ENCODE results near the gene TCAF2. TPM values are rescaled to one million over a fixed set of nuclear protein-coding genes. Genes with fewer than 3 reads are reported as not detected.
"Not testable (repeated sequence)": the region's sequence is repeated elsewhere in the genome, so short reads cannot be mapped to it uniquely, and the experiment has no call there.

TCAF2 gene
- 0.07 and 0.17 TPM in 2 replicates for total RNA-seq

DNA sequence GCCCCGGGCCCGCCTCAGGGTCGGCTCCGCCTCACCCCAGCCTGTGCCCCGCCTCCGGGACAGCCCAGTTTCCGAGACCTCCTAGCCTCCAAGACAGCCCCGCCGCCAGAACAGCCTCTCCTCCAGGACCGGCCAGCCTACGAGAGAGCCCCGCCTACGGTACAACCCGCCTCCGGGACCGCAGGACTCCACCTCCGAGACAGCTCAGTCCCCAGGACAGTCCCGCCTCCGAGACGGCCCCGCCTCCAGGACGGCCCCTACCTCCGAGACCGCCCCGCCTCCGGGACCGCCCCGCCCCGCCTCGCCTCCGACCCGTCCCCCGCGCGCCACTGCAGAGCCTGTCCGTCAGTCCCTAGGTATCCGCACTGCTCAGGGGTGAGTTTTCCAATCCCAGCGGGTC is at the start of gene TCAF2:
Gene TCAF2 (plus strand): TSS at position 329 of the 400 bp plus-strand sequence.
- DNase-seq (ENCODE audit: low read depth); H3K36me3 ChIP-seq (ENCODE audit: control insufficient read depth, insufficient read depth, low read length); H3K27me3 ChIP-seq (ENCODE audit: control insufficient read depth, insufficient read depth, low read length); H3K4me3 ChIP-seq (ENCODE audit: low read depth, low read length): not testable (repeated sequence)

DNA sequence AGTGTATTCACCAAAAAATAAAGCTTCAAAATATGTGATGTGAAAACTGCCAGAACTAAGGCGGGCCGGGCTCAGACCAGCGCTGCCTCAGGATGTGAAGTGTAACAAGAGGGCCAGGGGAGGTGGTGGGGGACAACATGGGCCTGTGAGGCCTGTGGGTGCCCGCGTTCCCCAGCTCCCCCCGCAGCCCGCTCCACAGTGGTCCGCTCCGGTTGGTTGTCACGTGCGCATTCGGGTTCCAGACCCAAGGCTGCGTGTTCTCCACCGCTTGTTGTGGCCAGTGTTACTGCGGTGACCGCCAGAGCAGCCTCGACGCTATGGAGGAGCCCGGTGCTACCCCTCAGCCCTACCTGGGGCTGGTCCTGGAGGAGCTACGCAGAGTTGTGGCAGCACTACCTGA is 49.3 kb upstream of the TCAF2 start, which contains the start of gene CTAGE15:
Gene CTAGE15 (plus strand): TSS at position 301 of the 400 bp plus-strand sequence. CDS start 17 bp downstream, at position 318.
- not testable (repeated sequence) for H3K36me3 ChIP-seq (ENCODE audit: control insufficient read depth, insufficient read depth, low read length); H3K4me3 ChIP-seq (ENCODE audit: low read depth, low read length); H3K27me3 ChIP-seq (ENCODE audit: control insufficient read depth, insufficient read depth, low read length); DNase-seq (ENCODE audit: low read depth)

DNA sequence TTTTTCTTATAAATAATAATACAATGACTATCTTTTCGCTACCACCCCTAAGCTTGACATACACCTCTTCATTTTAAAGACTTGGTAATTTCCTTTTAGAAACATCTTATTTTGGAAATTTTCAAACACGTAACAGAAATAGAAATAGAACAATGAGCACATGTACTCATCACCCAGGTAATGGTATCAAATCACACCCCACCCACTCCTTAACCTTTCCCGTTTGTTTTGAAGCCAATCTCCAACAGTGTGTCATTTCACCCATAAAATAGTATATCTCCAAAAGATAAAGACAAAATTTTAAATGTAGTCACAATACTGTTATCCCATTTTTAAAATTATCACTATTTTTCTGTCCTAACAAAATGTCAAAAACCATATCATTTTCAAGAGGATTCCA is 32.6 kb upstream of the TCAF2 start:
- not testable (repeated sequence) for H3K27me3 ChIP-seq (ENCODE audit: control insufficient read depth, insufficient read depth, low read length); H3K4me3 ChIP-seq (ENCODE audit: low read depth, low read length); DNase-seq (ENCODE audit: low read depth); H3K36me3 ChIP-seq (ENCODE audit: control insufficient read depth, insufficient read depth, low read length)

- DNase-seq (ENCODE audit: low read depth); H3K4me3 ChIP-seq (ENCODE audit: low read depth, low read length); H3K36me3 ChIP-seq (ENCODE audit: control insufficient read depth, insufficient read depth, low read length); H3K27me3 ChIP-seq (ENCODE audit: control insufficient read depth, insufficient read depth, low read length): not testable (repeated sequence)
These were observed 30.9 kb upstream of the TCAF2 start for GRCh38 chr7:143589897-143590296.

- DNase-seq (ENCODE audit: low read depth); H3K36me3 ChIP-seq (ENCODE audit: control insufficient read depth, insufficient read depth, low read length); H3K27me3 ChIP-seq (ENCODE audit: control insufficient read depth, insufficient read depth, low read length); H3K4me3 ChIP-seq (ENCODE audit: low read depth, low read length): not testable (repeated sequence)
These were observed 22.7 kb upstream of the TCAF2 start for GRCh38 chr7:143598086-143598485.

DNA sequence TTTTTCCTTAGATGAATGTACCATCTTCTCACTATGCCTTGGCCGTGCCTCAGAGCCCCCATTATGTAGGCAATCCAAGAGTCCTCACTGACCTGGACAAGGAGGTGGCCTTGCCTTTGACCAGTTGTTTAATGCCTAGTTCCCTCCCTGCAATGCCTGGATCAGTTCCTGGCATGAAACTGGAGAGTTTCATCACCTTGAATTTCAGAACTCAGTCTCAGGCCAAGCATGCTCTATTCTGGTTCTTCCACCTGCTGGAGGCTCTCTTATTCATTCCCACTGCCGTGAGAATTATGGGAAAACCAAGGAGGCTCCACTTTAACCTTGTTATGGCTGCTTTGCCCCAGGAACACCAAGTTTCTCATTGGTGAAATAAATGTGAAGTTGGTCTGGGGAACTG is 17.2 kb upstream of the TCAF2 start:
- not testable (repeated sequence) for H3K27me3 ChIP-seq (ENCODE audit: control insufficient read depth, insufficient read depth, low read length); DNase-seq (ENCODE audit: low read depth); H3K4me3 ChIP-seq (ENCODE audit: low read depth, low read length); H3K36me3 ChIP-seq (ENCODE audit: control insufficient read depth, insufficient read depth, low read length)

DNA sequence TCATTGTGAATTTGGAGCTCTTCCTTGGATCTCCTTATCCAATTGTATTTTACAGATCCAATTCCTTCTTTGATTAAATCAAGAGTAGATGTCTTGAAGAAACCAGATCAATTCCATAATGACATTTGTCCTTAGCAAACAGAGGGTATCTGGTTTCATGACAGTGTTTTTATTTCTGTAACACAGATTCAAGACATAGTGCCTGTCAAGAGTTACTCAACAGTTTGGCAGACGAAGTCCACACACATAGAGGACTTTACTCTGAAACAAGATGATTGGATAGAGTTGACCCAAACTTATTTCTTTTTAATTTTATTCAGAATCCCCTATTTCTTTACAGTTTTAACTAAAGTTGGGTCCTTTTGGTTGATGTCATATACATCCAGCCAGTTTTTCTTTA is 14.7 kb upstream of the TCAF2 start:
- H3K27me3 ChIP-seq (ENCODE audit: control insufficient read depth, insufficient read depth, low read length); DNase-seq (ENCODE audit: low read depth); H3K36me3 ChIP-seq (ENCODE audit: control insufficient read depth, insufficient read depth, low read length); H3K4me3 ChIP-seq (ENCODE audit: low read depth, low read length): not testable (repeated sequence)

DNA sequence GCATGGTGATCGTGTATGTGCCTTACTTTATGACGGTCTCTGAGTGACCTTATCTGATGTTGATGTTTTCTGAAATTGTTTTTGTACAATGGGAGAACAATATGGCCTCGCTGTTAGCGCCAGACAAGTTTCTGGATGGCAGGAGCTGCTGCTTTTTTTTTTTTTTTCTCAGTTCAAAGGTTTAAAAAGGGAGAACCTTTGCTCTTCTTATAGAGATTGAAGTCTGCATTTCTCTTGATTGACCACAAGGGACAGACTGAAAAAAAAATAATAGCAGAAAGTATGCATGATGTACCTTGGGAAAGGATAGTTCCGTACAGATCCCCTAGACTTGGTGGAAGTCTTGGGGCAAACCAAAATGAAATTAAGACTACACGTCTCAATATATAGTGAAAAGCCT is 5.2 kb upstream of the TCAF2 start:
- not testable (repeated sequence) for H3K36me3 ChIP-seq (ENCODE audit: control insufficient read depth, insufficient read depth, low read length); H3K27me3 ChIP-seq (ENCODE audit: control insufficient read depth, insufficient read depth, low read length); DNase-seq (ENCODE audit: low read depth); H3K4me3 ChIP-seq (ENCODE audit: low read depth, low read length)

- H3K36me3 ChIP-seq (ENCODE audit: control insufficient read depth, insufficient read depth, low read length); DNase-seq (ENCODE audit: low read depth); H3K27me3 ChIP-seq (ENCODE audit: control insufficient read depth, insufficient read depth, low read length); H3K4me3 ChIP-seq (ENCODE audit: low read depth, low read length): not testable (repeated sequence)
These were observed 3.6 kb upstream of the TCAF2 start for GRCh38 chr7:143617204-143617603.

- H3K36me3 ChIP-seq (ENCODE audit: control insufficient read depth, insufficient read depth, low read length); H3K27me3 ChIP-seq (ENCODE audit: control insufficient read depth, insufficient read depth, low read length); DNase-seq (ENCODE audit: low read depth); H3K4me3 ChIP-seq (ENCODE audit: low read depth, low read length): not testable (repeated sequence)
These were observed 716 bp upstream of the TCAF2 start for GRCh38 chr7:143620058-143620457.

DNA sequence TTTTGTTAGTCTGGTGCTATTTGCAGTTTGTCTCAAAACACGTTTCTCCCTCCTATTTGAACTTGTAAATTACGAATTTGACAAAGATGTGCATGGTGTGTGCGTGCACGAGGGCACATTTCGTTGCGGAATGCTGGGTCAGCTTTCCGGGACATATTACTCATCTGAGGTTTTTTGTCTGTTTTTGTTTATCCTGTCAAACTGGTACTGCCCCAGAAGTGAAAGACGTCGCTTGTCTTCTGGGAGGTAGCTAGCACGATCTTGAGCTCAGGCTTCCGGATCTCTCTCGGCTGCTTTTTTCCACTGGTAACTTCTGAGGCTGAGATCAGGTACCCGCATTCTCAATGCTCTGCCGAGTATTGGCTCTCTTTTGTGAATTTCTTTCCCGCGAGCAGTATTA is 401 bp downstream of the TCAF2 start:
- not testable (repeated sequence) for H3K27me3 ChIP-seq (ENCODE audit: control insufficient read depth, insufficient read depth, low read length); DNase-seq (ENCODE audit: low read depth); H3K36me3 ChIP-seq (ENCODE audit: control insufficient read depth, insufficient read depth, low read length); H3K4me3 ChIP-seq (ENCODE audit: low read depth, low read length)

DNA sequence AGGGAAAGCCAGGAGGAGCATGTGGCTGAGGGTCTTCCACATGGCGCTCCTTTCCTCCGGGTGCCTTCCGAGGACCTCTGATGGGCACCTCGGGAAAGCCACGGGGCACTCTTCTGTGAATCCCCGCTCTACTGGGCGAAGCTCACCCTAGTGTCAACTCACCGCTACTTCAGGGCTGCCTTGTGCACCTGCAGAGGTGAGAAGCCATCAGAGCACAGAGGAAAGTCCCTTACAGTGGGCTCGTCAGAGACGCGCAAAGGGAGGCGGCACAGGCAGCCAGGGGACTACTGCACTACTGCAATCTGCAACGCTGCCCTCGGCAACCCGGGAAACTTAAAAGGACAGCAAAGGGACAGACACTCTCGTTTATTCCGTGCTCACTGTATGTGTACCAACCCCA is 1.4 kb downstream of the TCAF2 start:
- H3K27me3 ChIP-seq (ENCODE audit: control insufficient read depth, insufficient read depth, low read length); DNase-seq (ENCODE audit: low read depth); H3K36me3 ChIP-seq (ENCODE audit: control insufficient read depth, insufficient read depth, low read length); H3K4me3 ChIP-seq (ENCODE audit: low read depth, low read length): not testable (repeated sequence)

GRCh38 chr7:143630653-143631052 is 9.9 kb downstream of the TCAF2 start:
- H3K27me3 ChIP-seq (ENCODE audit: control insufficient read depth, insufficient read depth, low read length); H3K36me3 ChIP-seq (ENCODE audit: control insufficient read depth, insufficient read depth, low read length); DNase-seq (ENCODE audit: low read depth); H3K4me3 ChIP-seq (ENCODE audit: low read depth, low read length): not testable (repeated sequence)

DNA sequence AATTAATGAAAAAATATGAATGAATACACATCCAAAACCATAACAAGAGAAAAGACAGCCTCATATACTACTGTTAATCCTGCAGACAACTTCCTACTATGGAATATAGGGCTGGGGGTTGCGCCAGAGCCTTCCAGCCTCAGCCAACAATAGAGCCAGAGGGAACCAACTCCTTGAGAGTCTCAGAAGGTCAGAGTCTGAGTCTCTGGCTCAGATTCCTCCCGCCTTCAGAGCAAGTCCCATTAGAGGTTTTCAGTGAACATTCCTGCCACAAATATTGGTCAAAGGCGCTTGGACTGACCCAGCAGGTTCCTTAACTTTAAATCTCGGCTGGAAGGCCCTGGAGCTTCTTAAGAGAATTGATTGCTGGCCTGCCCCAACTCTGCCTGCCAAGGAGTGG is 11.7 kb downstream of the TCAF2 start:
- DNase-seq (ENCODE audit: low read depth); H3K27me3 ChIP-seq (ENCODE audit: control insufficient read depth, insufficient read depth, low read length); H3K4me3 ChIP-seq (ENCODE audit: low read depth, low read length); H3K36me3 ChIP-seq (ENCODE audit: control insufficient read depth, insufficient read depth, low read length): not testable (repeated sequence)

DNA sequence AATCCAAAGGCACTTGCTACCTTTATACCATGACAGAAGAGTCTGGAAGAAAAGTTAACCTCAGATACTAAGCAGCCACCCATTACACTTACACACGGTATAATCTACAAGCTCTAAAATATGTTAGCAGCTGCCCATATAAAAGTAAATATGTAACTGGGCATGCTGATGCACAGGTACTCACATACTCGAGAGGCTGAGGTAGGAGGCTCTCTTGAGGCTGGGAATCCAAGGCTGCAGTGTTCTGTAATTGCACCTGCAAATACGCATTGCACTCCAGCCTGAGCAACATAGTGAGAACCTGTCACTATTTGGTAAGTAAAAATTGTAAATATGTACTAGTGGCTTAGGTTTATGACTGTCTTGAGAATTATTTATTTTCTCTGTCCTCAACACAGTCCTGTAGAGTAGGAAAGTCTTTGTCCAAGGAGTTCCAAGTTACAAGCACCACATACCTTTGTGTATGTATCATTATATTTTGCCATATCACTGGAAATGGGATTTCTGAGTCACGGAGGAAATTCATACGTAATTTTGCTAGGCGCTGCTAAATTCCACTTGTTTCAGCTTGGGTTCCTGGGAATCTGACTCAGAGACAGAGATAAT is 12.3 kb downstream of the TCAF2 start:
- not testable (repeated sequence) for H3K4me3 ChIP-seq (ENCODE audit: low read depth, low read length); H3K27me3 ChIP-seq (ENCODE audit: control insufficient read depth, insufficient read depth, low read length); DNase-seq (ENCODE audit: low read depth); H3K36me3 ChIP-seq (ENCODE audit: control insufficient read depth, insufficient read depth, low read length)

All from kidney epithelial cell (primary cell).